ENCODE measurements around the gene DTX1. TPM values are rescaled to one million over a fixed set of nuclear protein-coding genes. Genes with fewer than 3 reads are reported as not detected.

DTX1 gene
- total RNA-seq, 3 donors from 2014 or later (not counting 1 experiment from before 2014, with no cell fraction given), result 1.7 to 4.2 (median 4.0) TPM

GRCh38 chr12:113039911-113040445, 16.6 kb upstream of the DTX1 start:
- Mint-ChIP-seq H3K9me3 (no peaks in the 10 kb centered on the region), H3K36me3 (no peaks in the 10 kb centered on the region), H3K27me3 (ENCODE audit: low read depth in 2 of 2) (peaks cover 4 to 22% of the 10 kb centered on the region in 2 donors), H3K4me1 (no peaks in the 10 kb centered on the region), H3K4me3 (no peak overlapping the region), H3K27ac (no peak overlapping the region)
- H3K9me3 ChIP-seq (ENCODE audit: control insufficient read depth, insufficient read depth, low read length), result no peaks in the 10 kb centered on the region
- intact Hi-C loops (cut with micrococcal nuclease), result no loop called here
- no peaks in the 10 kb centered on the region for H3K36me3 ChIP-seq (ENCODE audit: control insufficient read depth, insufficient read depth, low read length)
- WGBS (ENCODE audit: insufficient coverage), result 100% methylated on average over 1 of the region's 4 CpGs
- no peak for TF ChIP-seq CTCF (IDR thresholded peaks at IDR 0.05)
- no peaks in the 10 kb centered on the region for H3K27me3 ChIP-seq (ENCODE audit: control insufficient read depth, insufficient read depth, low read length)
- H3K27ac ChIP-seq (ENCODE audit: low read length), result no peak overlapping the region
- no peak for DNase-seq
- H3K4me3 ChIP-seq (ENCODE audit: low read length), result no peak overlapping the region
- no peaks in the 10 kb centered on the region for H3K4me1 ChIP-seq (ENCODE audit: control insufficient read depth, insufficient read depth, low read length)
- ATAC-seq, result no peak

GRCh38 chr12:113040722-113041171, 15.8 kb upstream of the DTX1 start:
- intact Hi-C loops (cut with micrococcal nuclease), result no loop called here
- Mint-ChIP-seq H3K36me3 (no peaks in the 10 kb centered on the region), H3K4me3 (no peak overlapping the region), H3K27me3 (ENCODE audit: low read depth in 2 of 2) (peaks cover 7 to 22% of the 10 kb centered on the region in 2 donors), H3K4me1 (no peaks in the 10 kb centered on the region), H3K27ac (no peak overlapping the region), H3K9me3 (no peaks in the 10 kb centered on the region)
- no peaks in the 10 kb centered on the region for H3K36me3 ChIP-seq (ENCODE audit: control insufficient read depth, insufficient read depth, low read length)
- DNase-seq (no peak), ATAC-seq (peak in 1 of 3 donors; percentile 19)
- no peak for TF ChIP-seq CTCF (IDR thresholded peaks at IDR 0.05)
- no peaks in the 10 kb centered on the region for H3K9me3 ChIP-seq (ENCODE audit: control insufficient read depth, insufficient read depth, low read length)
- no peak overlapping the region for H3K4me3 ChIP-seq (ENCODE audit: low read length)
- WGBS (ENCODE audit: insufficient coverage), result 72% methylated on average over 7 of the region's 7 CpGs
- H3K27me3 ChIP-seq (ENCODE audit: control insufficient read depth, insufficient read depth, low read length), result no peaks in the 10 kb centered on the region
- no peaks in the 10 kb centered on the region for H3K4me1 ChIP-seq (ENCODE audit: control insufficient read depth, insufficient read depth, low read length)
- H3K27ac ChIP-seq (ENCODE audit: low read length), result no peak overlapping the region

GRCh38 chr12:113041560-113041959, 15.0 kb upstream of the DTX1 start:
- Histone ChIP-seq H3K4me1 (ENCODE audit: control insufficient read depth, insufficient read depth, low read length) (no peaks in the 10 kb centered on the region), H3K4me3 (ENCODE audit: low read length) (no peak overlapping the region), H3K27ac (ENCODE audit: low read length) (no peak overlapping the region), H3K36me3 (ENCODE audit: control insufficient read depth, insufficient read depth, low read length) (no peaks in the 10 kb centered on the region), H3K9me3 (ENCODE audit: control insufficient read depth, insufficient read depth, low read length) (no peaks in the 10 kb centered on the region), H3K27me3 (ENCODE audit: control insufficient read depth, insufficient read depth, low read length) (no peaks in the 10 kb centered on the region)
- no peak overlapping the region for H3K4me3 Mint-ChIP-seq
- no peak for TF ChIP-seq CTCF (IDR thresholded peaks at IDR 0.05)
- no peaks in the 10 kb centered on the region for H3K36me3 Mint-ChIP-seq
- 99% methylated on average over 6 of the region's 7 CpGs for WGBS (ENCODE audit: insufficient coverage)
- DNase-seq, result no peak
- H3K27me3 Mint-ChIP-seq (ENCODE audit: low read depth in 2 of 2), result peaks cover 8 to 22% of the 10 kb centered on the region in 2 donors
- intact Hi-C loops (cut with micrococcal nuclease), result no loop called here
- H3K27ac Mint-ChIP-seq, result no peak overlapping the region
- no peaks in the 10 kb centered on the region for H3K4me1 Mint-ChIP-seq
- H3K9me3 Mint-ChIP-seq, result no peaks in the 10 kb centered on the region
- ATAC-seq, result no peak

DNA sequence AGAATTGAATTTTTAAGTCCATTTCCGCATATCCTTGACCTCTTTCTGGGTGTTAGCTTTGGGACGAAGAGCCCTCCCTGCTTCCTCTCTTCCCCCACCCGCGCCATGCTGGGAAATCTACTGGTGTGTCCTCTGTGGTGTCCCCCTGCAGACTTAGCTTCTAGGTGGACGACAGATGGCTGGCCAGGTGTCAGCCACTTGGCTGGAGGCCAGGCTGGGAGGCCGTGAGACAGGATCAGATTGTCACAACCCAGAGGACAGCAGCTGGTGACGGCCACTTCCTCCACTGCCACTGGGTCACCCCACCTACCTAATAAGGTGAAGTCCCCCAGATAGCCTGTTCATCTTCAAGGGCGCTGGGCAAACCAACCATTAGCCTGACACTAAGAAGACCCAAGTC, 13.3 kb upstream of the DTX1 start:
- intact Hi-C loops (cut with micrococcal nuclease), result no loop called here
- DNase-seq (no peak), ATAC-seq (no peak)
- Histone ChIP-seq H3K36me3 (ENCODE audit: control insufficient read depth, insufficient read depth, low read length) (no peaks in the 10 kb centered on the region), H3K27me3 (ENCODE audit: control insufficient read depth, insufficient read depth, low read length) (no peaks in the 10 kb centered on the region), H3K9me3 (ENCODE audit: control insufficient read depth, insufficient read depth, low read length) (no peaks in the 10 kb centered on the region), H3K4me1 (ENCODE audit: control insufficient read depth, insufficient read depth, low read length) (no peaks in the 10 kb centered on the region), H3K4me3 (ENCODE audit: low read length) (no peak overlapping the region), H3K27ac (ENCODE audit: low read length) (no peak overlapping the region)
- H3K27me3 Mint-ChIP-seq (ENCODE audit: low read depth in 2 of 2), result peaks cover 14 to 22% of the 10 kb centered on the region in 2 donors
- H3K4me1 Mint-ChIP-seq, result no peaks in the 10 kb centered on the region
- WGBS (ENCODE audit: insufficient coverage), result 78% methylated on average over 8 of the region's 8 CpGs
- H3K4me3 Mint-ChIP-seq, result no peak overlapping the region
- H3K9me3 Mint-ChIP-seq, result no peaks in the 10 kb centered on the region
- no peak overlapping the region for H3K27ac Mint-ChIP-seq
- TF ChIP-seq CTCF (IDR thresholded peaks at IDR 0.05), result no peak
- no peaks in the 10 kb centered on the region for H3K36me3 Mint-ChIP-seq

Data from natural killer cell (primary cell).